Stimulated activated naive CD8-positive, alpha-beta T cell treated with anti-CD3 and anti-CD28 coated beads, Interleukin-15, Interleukin-2, amounts not matched to agents 100 ng/mL and 50 ng/mL, for 24 hours (primary cell): ENCODE results near the gene MAGI2.

Experiments
- H3K27ac Mint-ChIP-seq: one replicate; pipeline ENCODE4 v1.8.0; 2021; ENCODE audit warnings: mild to moderate bottlenecking, mixed read lengths
- H3K27me3 Mint-ChIP-seq: one replicate; pipeline ENCODE4 v1.8.0; 2021; ENCODE audit warnings: mixed read lengths
- H3K36me3 Mint-ChIP-seq: one replicate; pipeline ENCODE4 v1.8.0; 2021; ENCODE audit warnings: low read depth, mixed read lengths
- H3K4me1 Mint-ChIP-seq: one replicate; pipeline ENCODE4 v1.8.0; 2021; ENCODE audit warnings: low read depth, mixed read lengths
- H3K4me3 Mint-ChIP-seq: one replicate; pipeline ENCODE4 v1.8.0; 2021; ENCODE audit warnings: mild to moderate bottlenecking, mixed read lengths
- H3K9me3 Mint-ChIP-seq: one replicate; pipeline ENCODE4 v1.8.0; 2021; ENCODE audit warnings: mixed read lengths

The MAGI2 gene

GRCh38 chr7:78055001-78055573, 1398.4 kb downstream of the MAGI2 start:
- Mint-ChIP-seq H3K4me3 (no peak overlapping the region), H3K27ac (no peak overlapping the region), H3K27me3 (peaks cover 15% of the 10 kb centered on the region), H3K9me3 (no peaks in the 10 kb centered on the region), H3K4me1 (no peaks in the 10 kb centered on the region), H3K36me3 (no peaks in the 10 kb centered on the region)

- Mint-ChIP-seq H3K27me3 (no peaks in the 10 kb centered on the region), H3K27ac (no peak overlapping the region), H3K9me3 (no peaks in the 10 kb centered on the region), H3K4me1 (no peaks in the 10 kb centered on the region), H3K4me3 (no peak overlapping the region), H3K36me3 (no peaks in the 10 kb centered on the region)
Observed at GRCh38 chr7:78052112-78052511, 1401.4 kb downstream of the MAGI2 start.

- H3K4me1 Mint-ChIP-seq, result no peaks in the 10 kb centered on the region
- no peaks in the 10 kb centered on the region for H3K36me3 Mint-ChIP-seq
- H3K27ac Mint-ChIP-seq, result no peak overlapping the region
- H3K4me3 Mint-ChIP-seq, result no peak overlapping the region
- H3K27me3 Mint-ChIP-seq, result no peaks in the 10 kb centered on the region
- H3K9me3 Mint-ChIP-seq, result no peaks in the 10 kb centered on the region
Observed at GRCh38 chr7:78047800-78048199, 1405.7 kb downstream of the MAGI2 start.

GRCh38 chr7:78043159-78043558, 1410.3 kb downstream of the MAGI2 start:
- Mint-ChIP-seq H3K27me3 (peaks cover 13% of the 10 kb centered on the region), H3K9me3 (no peaks in the 10 kb centered on the region), H3K36me3 (no peaks in the 10 kb centered on the region), H3K4me3 (no peak overlapping the region), H3K4me1 (peaks cover 5% of the 10 kb centered on the region), H3K27ac (no peak overlapping the region)

- H3K4me1 Mint-ChIP-seq, result peaks cover 5% of the 10 kb centered on the region
- H3K27me3 Mint-ChIP-seq, result peaks cover 20% of the 10 kb centered on the region
- no peak overlapping the region for H3K4me3 Mint-ChIP-seq
- H3K36me3 Mint-ChIP-seq, result no peaks in the 10 kb centered on the region
- H3K9me3 Mint-ChIP-seq, result no peaks in the 10 kb centered on the region
- H3K27ac Mint-ChIP-seq, result no peak overlapping the region
Observed at GRCh38 chr7:78041423-78041822, 1412.0 kb downstream of the MAGI2 start.

- H3K36me3 Mint-ChIP-seq, result no peaks in the 10 kb centered on the region
- no peak overlapping the region for H3K27ac Mint-ChIP-seq
- H3K27me3 Mint-ChIP-seq, result peaks cover 27% of the 10 kb centered on the region
- H3K4me1 Mint-ChIP-seq, result peaks cover 5% of the 10 kb centered on the region
- no peak overlapping the region for H3K4me3 Mint-ChIP-seq
- H3K9me3 Mint-ChIP-seq, result no peaks in the 10 kb centered on the region
Observed at GRCh38 chr7:78039790-78040776, 1413.4 kb downstream of the MAGI2 start.

- Mint-ChIP-seq H3K4me3 (no peak overlapping the region), H3K9me3 (no peaks in the 10 kb centered on the region), H3K4me1 (peaks cover 5% of the 10 kb centered on the region), H3K36me3 (no peaks in the 10 kb centered on the region), H3K27me3 (peaks cover 32% of the 10 kb centered on the region), H3K27ac (no peak overlapping the region)
Observed at GRCh38 chr7:78038465-78039080, 1414.9 kb downstream of the MAGI2 start.

- H3K27me3 Mint-ChIP-seq, result peaks cover 39% of the 10 kb centered on the region
- peaks cover 5% of the 10 kb centered on the region for H3K4me1 Mint-ChIP-seq
- H3K4me3 Mint-ChIP-seq, result no peak overlapping the region
- no peaks in the 10 kb centered on the region for H3K9me3 Mint-ChIP-seq
- no peaks in the 10 kb centered on the region for H3K36me3 Mint-ChIP-seq
- H3K27ac Mint-ChIP-seq, result no peak overlapping the region
Observed at GRCh38 chr7:78037603-78038002, 1415.9 kb downstream of the MAGI2 start.

- H3K9me3 Mint-ChIP-seq, result no peaks in the 10 kb centered on the region
- peaks cover 39% of the 10 kb centered on the region for H3K27me3 Mint-ChIP-seq
- no peak overlapping the region for H3K4me3 Mint-ChIP-seq
- H3K36me3 Mint-ChIP-seq, result no peaks in the 10 kb centered on the region
- H3K27ac Mint-ChIP-seq, result no peak overlapping the region
- no peaks in the 10 kb centered on the region for H3K4me1 Mint-ChIP-seq
Observed at GRCh38 chr7:78033410-78033809, 1420.1 kb downstream of the MAGI2 start.

- Mint-ChIP-seq H3K27me3 (peaks cover 14% of the 10 kb centered on the region), H3K36me3 (no peaks in the 10 kb centered on the region), H3K9me3 (no peaks in the 10 kb centered on the region), H3K4me1 (no peaks in the 10 kb centered on the region), H3K4me3 (no peak overlapping the region), H3K27ac (no peak overlapping the region)
Observed at GRCh38 chr7:78026492-78026891, 1427.0 kb downstream of the MAGI2 start.

GRCh38 chr7:78024591-78024990, 1428.9 kb downstream of the MAGI2 start:
- no peaks in the 10 kb centered on the region for H3K36me3 Mint-ChIP-seq
- H3K27me3 Mint-ChIP-seq, result peaks cover 13% of the 10 kb centered on the region
- no peak overlapping the region for H3K27ac Mint-ChIP-seq
- H3K9me3 Mint-ChIP-seq, result no peaks in the 10 kb centered on the region
- H3K4me3 Mint-ChIP-seq, result no peak overlapping the region
- peaks cover 7% of the 10 kb centered on the region for H3K4me1 Mint-ChIP-seq

GRCh38 chr7:78023191-78023590, 1430.3 kb downstream of the MAGI2 start:
- no peak overlapping the region for H3K27ac Mint-ChIP-seq
- H3K4me1 Mint-ChIP-seq, result peaks cover 14% of the 10 kb centered on the region
- H3K9me3 Mint-ChIP-seq, result no peaks in the 10 kb centered on the region
- H3K27me3 Mint-ChIP-seq, result peaks cover 22% of the 10 kb centered on the region
- H3K36me3 Mint-ChIP-seq, result no peaks in the 10 kb centered on the region
- H3K4me3 Mint-ChIP-seq, result no peak overlapping the region

- Mint-ChIP-seq H3K4me3 (no peak overlapping the region), H3K36me3 (no peaks in the 10 kb centered on the region), H3K9me3 (no peaks in the 10 kb centered on the region), H3K4me1 (peaks cover 14% of the 10 kb centered on the region), H3K27ac (no peak overlapping the region), H3K27me3 (peaks cover 32% of the 10 kb centered on the region)
Observed at GRCh38 chr7:78022165-78022564, 1431.3 kb downstream of the MAGI2 start.

GRCh38 chr7:78020874-78021249, 1432.6 kb downstream of the MAGI2 start:
- Mint-ChIP-seq H3K4me3 (no peak overlapping the region), H3K27ac (no peak overlapping the region), H3K4me1 (peaks cover 14% of the 10 kb centered on the region), H3K36me3 (no peaks in the 10 kb centered on the region), H3K27me3 (peaks cover 37% of the 10 kb centered on the region), H3K9me3 (no peaks in the 10 kb centered on the region)

- Mint-ChIP-seq H3K9me3 (no peaks in the 10 kb centered on the region), H3K36me3 (no peaks in the 10 kb centered on the region), H3K27ac (peak overlapping the region; percentile 76), H3K4me3 (peak overlapping the region; percentile 77), H3K27me3 (peaks cover 37% of the 10 kb centered on the region), H3K4me1 (peaks cover 14% of the 10 kb centered on the region)
Observed at GRCh38 chr7:78020136-78020873, 1433.2 kb downstream of the MAGI2 start.
